ENCODE measurements around the gene BLCAP. TPM values are rescaled to one million over a fixed set of nuclear protein-coding genes. Genes with fewer than 3 reads are reported as not detected.

The BLCAP gene
- total RNA-seq, 6 experiments from 2014 or later: 32.7 to 75.5 (median 47.8) TPM

- Histone ChIP-seq H3K36me3 (no peaks in the 10 kb centered on the region), H3K4me3 (no peak overlapping the region), H3K4me1 (no peaks in the 10 kb centered on the region), H3K27ac (no peak overlapping the region), H3K27me3 (no peaks in the 10 kb centered on the region), H3K9me3 (no peaks in the 10 kb centered on the region)
- no peak for DNase-seq
- 90% methylated on average over 2 of the region's 2 CpGs for WGBS (ENCODE audit: insufficient coverage, low coverage, low lambda C conversion rate, missing lambda C conversion rate)
- intact Hi-C loops (cut with DNase I): no loop called here
- TF ChIP-seq POLR2A (IDR thresholded peaks at IDR 0.05) (no peak), CTCF (IDR thresholded peaks at IDR 0.05) (no peak)
- ATAC-seq: no peak
Observed at GRCh38 chr20:37498066-37498665, 29.5 kb downstream of the BLCAP start.

GRCh38 chr20:37494796-37495195 is 32.9 kb downstream of the BLCAP start:
- intact Hi-C loops (cut with DNase I): no loop called here
- Histone ChIP-seq H3K27me3 (no peaks in the 10 kb centered on the region), H3K9me3 (no peaks in the 10 kb centered on the region), H3K27ac (no peak overlapping the region), H3K36me3 (no peaks in the 10 kb centered on the region), H3K4me3 (no peak overlapping the region), H3K4me1 (no peaks in the 10 kb centered on the region)
- ATAC-seq (no peak), DNase-seq (peak in 1 of 3 donors; percentile 20)
- 80% methylated on average over 2 of the region's 5 CpGs for WGBS (ENCODE audit: insufficient coverage, low coverage, low lambda C conversion rate, missing lambda C conversion rate)
- no peak for TF ChIP-seq CTCF (IDR thresholded peaks at IDR 0.05)
- no peak for TF ChIP-seq POLR2A (IDR thresholded peaks at IDR 0.05)

GRCh38 chr20:37494301-37494700 is 33.4 kb downstream of the BLCAP start:
- 100% methylated on average over 1 of the region's 8 CpGs for WGBS (ENCODE audit: insufficient coverage, low coverage, low lambda C conversion rate, missing lambda C conversion rate)
- H3K4me3 ChIP-seq: no peak overlapping the region

GRCh38 chr20:37492945-37493344 is 34.7 kb downstream of the BLCAP start:
- H3K9me3 ChIP-seq: no peaks in the 10 kb centered on the region
- DNase-seq: peak in 1 of 3 donors; percentile 26
- H3K36me3 ChIP-seq: no peaks in the 10 kb centered on the region
- intact Hi-C loops (cut with DNase I): no loop called here
- 57% methylated on average over 2 of the region's 2 CpGs for WGBS (ENCODE audit: insufficient coverage, low coverage, low lambda C conversion rate, missing lambda C conversion rate)
- TF ChIP-seq POLR2A (IDR thresholded peaks at IDR 0.05) (no peak), CTCF (IDR thresholded peaks at IDR 0.05) (no peak)
- no peaks in the 10 kb centered on the region for H3K4me1 ChIP-seq
- H3K27me3 ChIP-seq: no peaks in the 10 kb centered on the region
- H3K27ac ChIP-seq: no peak overlapping the region
- no peak overlapping the region for H3K4me3 ChIP-seq
- no peak for ATAC-seq

More at GRCh38 chr20:37494301-37494700, 33.4 kb downstream of the BLCAP start:
- DNase-seq (peak in 1 of 3 donors; percentile 26), ATAC-seq (no peak)
- H3K4me1 ChIP-seq: no peaks in the 10 kb centered on the region
- H3K27me3 ChIP-seq: no peaks in the 10 kb centered on the region
- intact Hi-C loops (cut with DNase I): no loop called here
- H3K9me3 ChIP-seq: no peaks in the 10 kb centered on the region
- no peak for TF ChIP-seq CTCF (IDR thresholded peaks at IDR 0.05)
- no peak for TF ChIP-seq POLR2A (IDR thresholded peaks at IDR 0.05)
- no peaks in the 10 kb centered on the region for H3K36me3 ChIP-seq
- H3K27ac ChIP-seq: no peak overlapping the region

Data from right lobe of liver (tissue), 6 donors.